Measurements from ENCODE around the gene STYK1.

STYK1 gene

GRCh38 chr12:10716277-10716676 lies 42.4 kb upstream of the STYK1 start:
- H3K9ac ChIP-seq (ENCODE audit: low read length), result no peak overlapping the region
- H3K9me3 ChIP-seq (ENCODE audit: control insufficient read depth, insufficient read depth, low read depth, low read length), result no peaks in the 10 kb centered on the region
- peaks cover 50% of the 10 kb centered on the region for H3K4me1 ChIP-seq (ENCODE audit: control insufficient read depth, insufficient read depth, low read length)
- peaks cover 58% of the 10 kb centered on the region for H3K36me3 ChIP-seq (ENCODE audit: control insufficient read depth, insufficient read depth, low read length)
- no peaks in the 10 kb centered on the region for H3K27me3 ChIP-seq (ENCODE audit: control insufficient read depth, insufficient read depth, low read length)
- H3K27ac ChIP-seq (ENCODE audit: low read depth, low read length), result peak overlapping the region; percentile 80
- no peak overlapping the region for H3K4me3 ChIP-seq (ENCODE audit: low read depth, low read length)

DNA sequence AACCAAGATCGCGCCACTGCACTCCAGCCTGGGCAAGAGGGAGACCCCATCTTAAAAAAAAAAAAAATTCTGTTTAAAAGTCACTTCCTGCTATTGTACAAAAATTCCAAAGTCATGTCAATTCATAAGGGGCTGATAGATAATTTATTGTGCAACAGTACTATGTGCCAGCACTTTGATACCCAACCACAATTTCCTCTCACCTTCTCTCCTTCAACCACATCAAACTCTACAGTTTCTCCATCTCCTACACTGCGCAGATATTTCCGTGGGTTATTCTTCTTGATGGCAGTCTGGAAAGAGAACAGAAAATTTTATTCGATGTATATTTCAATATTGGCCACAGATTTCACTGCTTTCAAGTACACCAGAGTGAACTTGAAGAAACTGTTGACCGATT lies 41.6 kb upstream of the STYK1 start:
- H3K27me3 ChIP-seq (ENCODE audit: control insufficient read depth, insufficient read depth, low read length), result no peaks in the 10 kb centered on the region
- no peaks in the 10 kb centered on the region for H3K9me3 ChIP-seq (ENCODE audit: control insufficient read depth, insufficient read depth, low read depth, low read length)
- peaks cover 43% of the 10 kb centered on the region for H3K4me1 ChIP-seq (ENCODE audit: control insufficient read depth, insufficient read depth, low read length)
- H3K9ac ChIP-seq (ENCODE audit: low read length), result no peak overlapping the region
- H3K4me3 ChIP-seq (ENCODE audit: low read depth, low read length), result no peak overlapping the region
- peaks cover 65% of the 10 kb centered on the region for H3K36me3 ChIP-seq (ENCODE audit: control insufficient read depth, insufficient read depth, low read length)
- H3K27ac ChIP-seq (ENCODE audit: low read depth, low read length), result no peak overlapping the region

- Histone ChIP-seq H3K27me3 (ENCODE audit: control insufficient read depth, insufficient read depth, low read length) (no peaks in the 10 kb centered on the region), H3K27ac (ENCODE audit: low read depth, low read length) (no peak overlapping the region), H3K9ac (ENCODE audit: low read length) (no peak overlapping the region), H3K36me3 (ENCODE audit: control insufficient read depth, insufficient read depth, low read length) (peaks cover 94% of the 10 kb centered on the region), H3K4me3 (ENCODE audit: low read depth, low read length) (no peak overlapping the region), H3K9me3 (ENCODE audit: control insufficient read depth, insufficient read depth, low read depth, low read length) (no peaks in the 10 kb centered on the region), H3K4me1 (ENCODE audit: control insufficient read depth, insufficient read depth, low read length) (no peaks in the 10 kb centered on the region)
Measured at GRCh38 chr12:10709808-10710207, 36.0 kb upstream of the STYK1 start.

DNA sequence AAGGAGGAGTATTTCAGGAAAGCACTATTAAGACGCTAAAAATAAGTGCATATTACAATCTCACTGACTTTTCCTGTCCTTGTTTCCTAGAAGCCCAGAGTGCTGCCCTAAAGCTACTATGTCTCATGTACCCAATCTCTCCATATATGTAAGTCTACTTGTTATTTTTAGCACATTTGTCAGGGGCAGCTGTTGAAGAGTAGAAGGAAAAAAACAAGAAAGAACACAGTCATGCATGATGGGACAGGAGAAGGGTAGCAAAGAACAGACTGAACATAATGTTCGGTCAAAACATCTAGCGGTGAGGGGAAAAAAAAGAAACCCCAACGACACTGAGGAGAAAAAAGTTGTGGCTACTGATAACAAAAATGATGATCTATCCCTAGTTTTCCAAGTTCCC lies 35.0 kb upstream of the STYK1 start:
- H3K27ac ChIP-seq (ENCODE audit: low read depth, low read length), result no peak overlapping the region
- peaks cover 94% of the 10 kb centered on the region for H3K36me3 ChIP-seq (ENCODE audit: control insufficient read depth, insufficient read depth, low read length)
- no peaks in the 10 kb centered on the region for H3K27me3 ChIP-seq (ENCODE audit: control insufficient read depth, insufficient read depth, low read length)
- H3K4me1 ChIP-seq (ENCODE audit: control insufficient read depth, insufficient read depth, low read length), result no peaks in the 10 kb centered on the region
- H3K4me3 ChIP-seq (ENCODE audit: low read depth, low read length), result no peak overlapping the region
- H3K9ac ChIP-seq (ENCODE audit: low read length), result no peak overlapping the region
- H3K9me3 ChIP-seq (ENCODE audit: control insufficient read depth, insufficient read depth, low read depth, low read length), result no peaks in the 10 kb centered on the region

DNA sequence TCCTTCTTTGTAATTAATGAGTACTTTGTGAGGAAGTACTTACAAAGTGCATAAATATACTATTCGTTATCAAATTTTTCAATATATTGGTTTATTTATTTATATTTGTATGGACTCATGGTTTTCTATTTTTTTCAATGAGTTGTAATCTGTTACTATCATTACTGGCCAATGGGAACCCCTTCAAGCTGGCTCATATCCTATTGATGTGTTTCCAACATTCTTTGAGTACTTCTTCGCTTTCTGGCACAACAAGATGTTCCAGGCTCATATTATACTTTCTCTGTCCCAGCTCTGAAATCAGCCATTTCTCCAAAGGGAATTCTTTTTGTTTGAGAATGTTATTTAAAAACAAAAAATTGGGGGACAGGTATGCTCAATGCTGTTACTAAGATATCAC lies 31.8 kb upstream of the STYK1 start:
- no peak overlapping the region for H3K4me3 ChIP-seq (ENCODE audit: low read depth, low read length)
- no peaks in the 10 kb centered on the region for H3K9me3 ChIP-seq (ENCODE audit: control insufficient read depth, insufficient read depth, low read depth, low read length)
- H3K4me1 ChIP-seq (ENCODE audit: control insufficient read depth, insufficient read depth, low read length), result no peaks in the 10 kb centered on the region
- no peaks in the 10 kb centered on the region for H3K27me3 ChIP-seq (ENCODE audit: control insufficient read depth, insufficient read depth, low read length)
- H3K9ac ChIP-seq (ENCODE audit: low read length), result no peak overlapping the region
- H3K36me3 ChIP-seq (ENCODE audit: control insufficient read depth, insufficient read depth, low read length), result peaks cover 94% of the 10 kb centered on the region
- no peak overlapping the region for H3K27ac ChIP-seq (ENCODE audit: low read depth, low read length)

- Histone ChIP-seq H3K36me3 (ENCODE audit: control insufficient read depth, insufficient read depth, low read length) (peaks cover 93% of the 10 kb centered on the region), H3K4me1 (ENCODE audit: control insufficient read depth, insufficient read depth, low read length) (no peaks in the 10 kb centered on the region), H3K4me3 (ENCODE audit: low read depth, low read length) (no peak overlapping the region), H3K27me3 (ENCODE audit: control insufficient read depth, insufficient read depth, low read length) (no peaks in the 10 kb centered on the region), H3K9ac (ENCODE audit: low read length) (no peak overlapping the region), H3K27ac (ENCODE audit: low read depth, low read length) (no peak overlapping the region), H3K9me3 (ENCODE audit: control insufficient read depth, insufficient read depth, low read depth, low read length) (no peaks in the 10 kb centered on the region)
Measured at GRCh38 chr12:10701843-10702242, 28.0 kb upstream of the STYK1 start.

DNA sequence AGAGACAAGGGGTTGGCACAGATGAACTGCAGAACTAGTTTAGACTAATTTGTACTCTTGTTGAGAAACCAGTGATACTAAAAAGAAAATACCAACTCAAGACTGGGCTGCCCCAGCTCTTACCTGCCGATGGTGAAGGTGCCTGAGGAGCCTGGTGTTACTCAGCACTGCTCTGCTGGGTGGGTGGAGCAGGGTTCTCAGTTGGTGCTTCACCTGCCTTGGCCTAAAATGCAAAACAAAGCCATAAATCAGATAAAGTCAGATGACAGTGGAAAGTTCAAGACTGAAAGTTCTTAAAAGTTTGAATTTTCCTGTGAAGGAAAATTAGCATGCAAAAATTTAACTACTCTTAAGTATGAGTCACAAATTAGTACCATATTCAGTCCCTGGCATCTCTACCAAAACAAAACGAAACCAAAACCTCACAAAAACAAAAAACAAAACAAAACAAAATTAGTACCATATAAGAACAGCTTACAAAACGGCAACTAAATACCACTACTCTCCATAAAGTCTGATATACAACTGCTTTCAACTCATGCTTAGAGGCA lies 27.4 kb upstream of the STYK1 start:
- H3K4me3 ChIP-seq (ENCODE audit: low read depth, low read length), result no peak overlapping the region
- no peaks in the 10 kb centered on the region for H3K27me3 ChIP-seq (ENCODE audit: control insufficient read depth, insufficient read depth, low read length)
- no peaks in the 10 kb centered on the region for H3K4me1 ChIP-seq (ENCODE audit: control insufficient read depth, insufficient read depth, low read length)
- H3K9me3 ChIP-seq (ENCODE audit: control insufficient read depth, insufficient read depth, low read depth, low read length), result no peaks in the 10 kb centered on the region
- no peak overlapping the region for H3K9ac ChIP-seq (ENCODE audit: low read length)
- H3K27ac ChIP-seq (ENCODE audit: low read depth, low read length), result no peak overlapping the region
- H3K36me3 ChIP-seq (ENCODE audit: control insufficient read depth, insufficient read depth, low read length), result peaks cover 94% of the 10 kb centered on the region

DNA sequence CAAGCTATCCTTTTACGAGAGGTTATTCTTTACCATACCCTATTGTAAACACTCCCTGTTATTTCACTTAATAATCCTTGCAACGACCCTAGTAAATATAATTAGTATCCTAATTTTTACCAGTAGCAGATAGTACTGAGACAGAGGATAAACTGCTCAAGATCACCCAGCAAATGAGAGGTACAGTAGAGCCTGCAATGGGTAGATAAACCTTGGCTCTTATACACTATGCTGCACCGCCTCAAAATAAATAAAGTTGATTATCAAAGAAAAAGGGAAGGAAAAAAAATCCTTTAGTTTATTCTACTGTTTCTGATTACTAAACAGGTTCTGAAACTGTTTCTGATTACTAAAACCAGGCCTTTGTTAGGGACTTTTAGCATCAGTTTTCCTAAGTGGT lies 26.7 kb upstream of the STYK1 start:
- Histone ChIP-seq H3K27me3 (ENCODE audit: control insufficient read depth, insufficient read depth, low read length) (no peaks in the 10 kb centered on the region), H3K4me3 (ENCODE audit: low read depth, low read length) (no peak overlapping the region), H3K9ac (ENCODE audit: low read length) (no peak overlapping the region), H3K9me3 (ENCODE audit: control insufficient read depth, insufficient read depth, low read depth, low read length) (no peaks in the 10 kb centered on the region), H3K4me1 (ENCODE audit: control insufficient read depth, insufficient read depth, low read length) (no peaks in the 10 kb centered on the region), H3K36me3 (ENCODE audit: control insufficient read depth, insufficient read depth, low read length) (peaks cover 94% of the 10 kb centered on the region), H3K27ac (ENCODE audit: low read depth, low read length) (no peak overlapping the region)

- Histone ChIP-seq H3K9ac (ENCODE audit: low read length) (no peak overlapping the region), H3K9me3 (ENCODE audit: control insufficient read depth, insufficient read depth, low read depth, low read length) (no peaks in the 10 kb centered on the region), H3K27me3 (ENCODE audit: control insufficient read depth, insufficient read depth, low read length) (no peaks in the 10 kb centered on the region), H3K27ac (ENCODE audit: low read depth, low read length) (no peak overlapping the region), H3K4me1 (ENCODE audit: control insufficient read depth, insufficient read depth, low read length) (no peaks in the 10 kb centered on the region), H3K4me3 (ENCODE audit: low read depth, low read length) (no peak overlapping the region), H3K36me3 (ENCODE audit: control insufficient read depth, insufficient read depth, low read length) (peaks cover 69% of the 10 kb centered on the region)
Measured at GRCh38 chr12:10697862-10698261, 24.0 kb upstream of the STYK1 start.

- peaks cover 63% of the 10 kb centered on the region for H3K36me3 ChIP-seq (ENCODE audit: control insufficient read depth, insufficient read depth, low read length)
- H3K9me3 ChIP-seq (ENCODE audit: control insufficient read depth, insufficient read depth, low read depth, low read length), result no peaks in the 10 kb centered on the region
- H3K27me3 ChIP-seq (ENCODE audit: control insufficient read depth, insufficient read depth, low read length), result no peaks in the 10 kb centered on the region
Measured at GRCh38 chr12:10697156-10697555, 23.3 kb upstream of the STYK1 start.

DNA sequence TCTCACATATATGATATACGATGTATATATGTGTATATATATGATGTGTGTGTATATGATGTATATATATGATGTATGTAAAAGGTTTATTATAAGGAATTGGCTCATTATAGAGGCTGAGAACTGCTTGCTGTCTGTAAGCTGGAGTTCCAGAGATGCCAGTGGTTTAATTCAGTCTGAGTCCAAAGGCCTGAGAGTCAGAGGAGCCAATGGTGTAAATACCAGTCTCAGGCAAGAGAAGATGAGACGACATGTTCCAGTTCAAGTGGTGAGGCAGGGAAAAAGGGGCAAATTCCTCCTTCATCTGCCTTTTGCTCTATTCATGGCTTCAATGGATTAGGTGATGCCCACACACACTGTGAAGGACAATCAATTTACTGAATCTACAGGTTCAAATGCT lies 17.1 kb upstream of the STYK1 start:
- Histone ChIP-seq H3K9ac (ENCODE audit: low read length) (no peak overlapping the region), H3K4me1 (ENCODE audit: control insufficient read depth, insufficient read depth, low read length) (no peaks in the 10 kb centered on the region), H3K27me3 (ENCODE audit: control insufficient read depth, insufficient read depth, low read length) (no peaks in the 10 kb centered on the region), H3K36me3 (ENCODE audit: control insufficient read depth, insufficient read depth, low read length) (peaks cover 3% of the 10 kb centered on the region), H3K9me3 (ENCODE audit: control insufficient read depth, insufficient read depth, low read depth, low read length) (0 out of 2 replicates have a peak, but pooled peaks cover 3% of the 10 kb centered on the region), H3K27ac (ENCODE audit: low read depth, low read length) (no peak overlapping the region), H3K4me3 (ENCODE audit: low read depth, low read length) (no peak overlapping the region)

More at GRCh38 chr12:10697156-10697555, 23.3 kb upstream of the STYK1 start:
- H3K4me3 ChIP-seq (ENCODE audit: low read depth, low read length), result no peak overlapping the region
- H3K4me1 ChIP-seq (ENCODE audit: control insufficient read depth, insufficient read depth, low read length), result no peaks in the 10 kb centered on the region
- no peak overlapping the region for H3K27ac ChIP-seq (ENCODE audit: low read depth, low read length)
- H3K9ac ChIP-seq (ENCODE audit: low read length), result no peak overlapping the region

- no peaks in the 10 kb centered on the region for H3K36me3 ChIP-seq (ENCODE audit: control insufficient read depth, insufficient read depth, low read length)
- H3K27ac ChIP-seq (ENCODE audit: low read depth, low read length), result no peak overlapping the region
- 0 out of 2 replicates have a peak, but pooled peaks cover 3% of the 10 kb centered on the region for H3K9me3 ChIP-seq (ENCODE audit: control insufficient read depth, insufficient read depth, low read depth, low read length)
- no peak overlapping the region for H3K4me3 ChIP-seq (ENCODE audit: low read depth, low read length)
- H3K4me1 ChIP-seq (ENCODE audit: control insufficient read depth, insufficient read depth, low read length), result no peaks in the 10 kb centered on the region
- no peak overlapping the region for H3K9ac ChIP-seq (ENCODE audit: low read length)
- no peaks in the 10 kb centered on the region for H3K27me3 ChIP-seq (ENCODE audit: control insufficient read depth, insufficient read depth, low read length)
Measured at GRCh38 chr12:10689146-10689545, 15.3 kb upstream of the STYK1 start.
